Upper lobe of left lung (tissue), 4 donors: ENCODE results near the gene FAM162A.

ENCODE experiments used
- CTCF ChIP-seq, 6 experiments: fragments of 450-650 bp in 4 of 6; fragments of 200-600 bp in 2 of 6; sonication (generic) in 2 of 6; IDR thresholded peaks; one replicate each; pipeline ENCODE4 v1.5.1; 2016 to 2019; ENCODE audit warnings: antibody characterized with exemption in 6 of 6
- EP300 ChIP-seq, 4 donors: sonication (generic); formaldehyde crosslinking; IDR thresholded peaks; one replicate each; pipeline ENCODE4 v1.5.1; 2017; ENCODE audit warnings: antibody characterized with exemption in 4 of 4, control low read depth in 2 of 4
- POLR2A ChIP-seq, 4 donors: fragments of 450-650 bp; IDR thresholded peaks; one replicate each; pipeline ENCODE4 v1.5.1; 2016 to 2017; ENCODE audit warnings: antibody characterized with exemption in 4 of 4, mild to moderate bottlenecking in 2 of 4
- POLR2AphosphoS5 ChIP-seq, 2 donors: sonication (generic); formaldehyde crosslinking; IDR thresholded peaks; one replicate each; pipeline ENCODE4 v1.5.1; 2017; ENCODE audit warnings: antibody characterized with exemption in 2 of 2

GRCh38 chr3:122351612-122352011 is 32.4 kb upstream of the FAM162A start:
- TF ChIP-seq POLR2A (IDR thresholded peaks at IDR 0.05) (no peak), CTCF (IDR thresholded peaks at IDR 0.05) (no peak), POLR2AphosphoS5 (IDR thresholded peaks at IDR 0.05) (no peak), EP300 (IDR thresholded peaks at IDR 0.05) (no peak)
